ENCODE measurements around the gene PCNX3. TPM values are rescaled to one million over a fixed set of nuclear protein-coding genes. Genes with fewer than 3 reads are reported as not detected.
A peak's percentile ranks its signal among the peaks of the same experiment; 100 is the strongest.

PCNX3 gene
- total RNA-seq, 2 donors from 2014 or later, result 65.1 to 96.9 TPM

DNA sequence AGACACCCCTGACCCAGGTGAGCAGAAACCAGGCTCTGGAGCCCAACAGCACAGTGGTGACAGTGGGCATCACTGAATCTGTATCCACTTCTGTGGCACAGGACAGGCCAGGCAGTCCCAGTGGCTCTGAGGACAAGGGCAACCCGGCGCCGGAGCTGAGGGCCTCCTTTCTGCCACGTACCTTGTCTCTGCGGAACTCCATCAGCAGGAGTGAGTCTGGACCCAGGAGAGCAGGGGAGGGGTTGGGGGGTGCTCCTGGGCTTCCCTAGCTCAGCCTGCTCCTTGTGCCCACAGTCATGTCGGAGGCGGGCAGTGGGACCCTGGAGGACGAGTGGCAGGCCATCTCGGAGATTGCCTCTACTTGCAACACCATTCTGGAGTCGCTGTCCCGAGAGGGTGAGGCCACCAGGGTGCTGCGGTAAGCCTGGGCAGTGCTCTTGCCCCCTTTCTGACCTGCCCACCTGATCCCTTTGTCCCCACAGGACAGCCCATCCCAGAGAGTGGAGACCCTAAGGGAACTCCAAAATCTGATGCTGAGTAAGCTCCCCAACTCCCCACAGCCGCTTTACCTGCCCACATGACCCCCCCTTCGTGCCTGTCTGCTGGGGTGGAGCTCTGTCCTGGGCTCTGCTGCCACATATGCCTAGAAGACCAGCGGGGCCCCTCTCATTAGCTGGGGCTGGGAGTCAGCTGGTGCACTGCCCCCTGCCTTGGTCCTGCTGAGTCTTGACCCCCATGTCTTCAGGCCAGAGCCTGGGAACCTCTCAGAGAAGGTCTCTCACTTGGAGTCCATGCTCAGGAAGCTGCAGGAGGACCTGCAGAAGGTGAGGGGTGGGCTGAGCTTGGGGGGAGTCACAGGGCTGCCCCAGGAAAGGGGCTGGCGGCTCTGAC lies 34.3 kb downstream of the PCNX3 start:
- ATAC-seq (no peak), DNase-seq (ENCODE audit: low spot score) (peak; percentile 54)
- Mint-ChIP-seq H3K4me3 (no peak overlapping the region), H3K27ac (no peak overlapping the region), H3K36me3 (no peaks in the 10 kb centered on the region), H3K9me3 (no peaks in the 10 kb centered on the region), H3K4me1 (ENCODE audit: low read depth in 2 of 2) (peaks cover 29 to 31% of the 10 kb centered on the region in 2 donors), H3K27me3 (no peaks in the 10 kb centered on the region)

DNA sequence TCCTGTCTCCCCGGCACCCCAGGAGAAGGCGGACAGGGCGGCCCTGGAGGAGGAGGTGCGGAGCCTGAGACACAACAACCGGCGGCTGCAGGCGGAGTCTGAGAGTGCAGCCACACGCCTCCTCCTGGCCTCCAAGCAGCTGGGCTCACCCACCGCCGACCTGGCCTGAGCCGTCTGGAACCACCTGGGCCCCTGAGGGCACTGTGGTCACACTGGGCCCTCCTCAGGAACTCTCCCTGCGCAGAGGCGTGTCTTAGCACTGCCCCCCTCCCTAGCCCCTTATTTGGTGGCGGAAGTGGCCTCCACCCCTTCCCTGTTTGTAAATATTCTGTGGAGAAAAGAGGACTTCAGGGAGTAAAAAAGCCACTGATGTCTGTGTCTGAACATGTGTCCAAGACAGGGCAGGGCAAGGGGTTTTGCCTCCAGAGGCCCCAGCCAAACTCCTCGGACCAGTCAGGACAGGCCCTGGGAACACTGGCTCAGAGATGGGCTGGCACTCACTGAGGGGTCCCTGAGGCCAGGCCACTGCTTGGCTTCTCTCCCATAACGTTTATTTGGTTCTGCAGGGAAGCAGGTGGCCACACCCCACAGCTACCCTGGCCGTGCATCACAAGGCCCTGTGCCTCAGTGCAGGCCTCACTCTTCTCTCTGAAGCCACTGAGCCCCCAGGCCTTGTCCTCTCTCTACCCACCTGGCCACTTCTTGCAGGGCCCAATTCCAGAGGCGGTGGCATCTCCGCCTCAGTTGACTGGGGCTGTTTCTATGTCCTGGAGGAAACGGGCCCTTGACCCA lies 35.2 kb downstream of the PCNX3 start:
- Mint-ChIP-seq H3K36me3 (no peaks in the 10 kb centered on the region), H3K4me3 (no peak overlapping the region), H3K9me3 (no peaks in the 10 kb centered on the region), H3K4me1 (ENCODE audit: low read depth in 2 of 2) (peaks cover 33 to 38% of the 10 kb centered on the region in 2 donors), H3K27me3 (no peaks in the 10 kb centered on the region), H3K27ac (peak overlapping the region; percentile 84 to 89)
- no peak for ATAC-seq
- DNase-seq (ENCODE audit: low spot score), result peak; percentile 53

DNA sequence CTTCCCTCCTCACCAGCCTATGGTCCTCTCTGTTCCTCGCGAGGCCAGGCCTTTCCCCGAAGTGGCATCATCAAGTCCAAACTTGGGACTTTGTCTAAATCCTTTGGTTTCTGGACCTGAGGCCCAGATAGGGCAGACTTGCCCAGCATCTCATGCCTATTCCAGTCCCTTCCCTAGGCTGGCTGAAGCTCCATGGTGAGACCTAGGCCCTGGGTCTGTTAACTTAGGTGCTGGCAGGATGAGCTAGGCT lies 35.7 kb downstream of the PCNX3 start:
- H3K4me3 Mint-ChIP-seq, result peak overlapping the region; percentile 84
- peak overlapping the region; percentile 84 to 89 for H3K27ac Mint-ChIP-seq
- H3K27me3 Mint-ChIP-seq, result no peaks in the 10 kb centered on the region
- no peak for ATAC-seq
- DNase-seq (ENCODE audit: low spot score), result no peak
- H3K4me1 Mint-ChIP-seq (ENCODE audit: low read depth in 2 of 2), result peaks cover 34 to 44% of the 10 kb centered on the region in 2 donors
- no peaks in the 10 kb centered on the region for H3K9me3 Mint-ChIP-seq
- H3K36me3 Mint-ChIP-seq, result peaks cover 2% of the 10 kb centered on the region

DNA sequence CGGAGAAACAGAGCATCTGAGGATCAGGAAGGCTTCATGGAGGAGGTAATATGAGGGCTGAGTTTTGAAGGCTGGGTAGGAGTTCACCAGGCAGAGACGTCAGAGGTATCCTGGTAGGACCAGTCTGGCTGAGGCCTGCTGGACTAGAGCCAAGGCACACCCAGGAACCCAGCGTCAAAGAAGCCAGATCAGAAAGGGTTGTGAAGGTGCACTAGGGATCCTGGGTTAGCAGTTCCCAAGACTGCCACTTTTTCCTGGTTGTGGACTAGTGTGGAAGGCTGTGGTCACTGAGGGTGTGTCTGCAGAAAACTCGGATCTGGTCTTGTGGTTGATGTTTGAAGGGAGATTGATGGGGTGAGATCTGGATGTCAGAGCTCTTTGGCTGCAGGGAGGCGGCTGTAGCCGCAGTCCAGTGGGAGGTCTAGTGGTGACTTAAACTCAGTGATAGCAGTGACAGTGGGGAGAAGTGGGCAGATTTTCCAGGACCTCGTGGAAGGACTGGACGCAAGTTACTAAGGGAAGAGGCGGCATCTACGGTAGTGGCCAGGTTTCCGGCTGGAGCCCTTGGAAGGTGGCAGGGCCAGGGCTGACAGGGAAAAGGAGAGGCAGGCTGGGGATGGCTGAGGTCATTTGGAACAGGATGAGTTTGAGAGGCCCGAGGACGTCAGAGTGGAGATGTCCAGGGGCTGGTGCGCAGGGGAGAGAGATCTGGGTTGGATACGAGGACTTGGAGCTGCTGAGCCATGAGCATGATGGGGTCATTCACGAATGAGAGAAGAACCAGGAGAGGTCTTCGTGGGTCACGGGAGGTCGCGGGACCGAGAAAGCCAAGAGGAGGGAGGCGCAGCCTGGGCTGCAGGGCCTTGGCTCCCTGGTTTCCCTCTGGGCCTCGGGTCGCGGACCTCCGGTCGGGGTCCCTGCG lies 36.3 kb downstream of the PCNX3 start:
- peak; percentile 60 for DNase-seq (ENCODE audit: low spot score)
- peaks cover 8% of the 10 kb centered on the region for H3K36me3 Mint-ChIP-seq

DNA sequence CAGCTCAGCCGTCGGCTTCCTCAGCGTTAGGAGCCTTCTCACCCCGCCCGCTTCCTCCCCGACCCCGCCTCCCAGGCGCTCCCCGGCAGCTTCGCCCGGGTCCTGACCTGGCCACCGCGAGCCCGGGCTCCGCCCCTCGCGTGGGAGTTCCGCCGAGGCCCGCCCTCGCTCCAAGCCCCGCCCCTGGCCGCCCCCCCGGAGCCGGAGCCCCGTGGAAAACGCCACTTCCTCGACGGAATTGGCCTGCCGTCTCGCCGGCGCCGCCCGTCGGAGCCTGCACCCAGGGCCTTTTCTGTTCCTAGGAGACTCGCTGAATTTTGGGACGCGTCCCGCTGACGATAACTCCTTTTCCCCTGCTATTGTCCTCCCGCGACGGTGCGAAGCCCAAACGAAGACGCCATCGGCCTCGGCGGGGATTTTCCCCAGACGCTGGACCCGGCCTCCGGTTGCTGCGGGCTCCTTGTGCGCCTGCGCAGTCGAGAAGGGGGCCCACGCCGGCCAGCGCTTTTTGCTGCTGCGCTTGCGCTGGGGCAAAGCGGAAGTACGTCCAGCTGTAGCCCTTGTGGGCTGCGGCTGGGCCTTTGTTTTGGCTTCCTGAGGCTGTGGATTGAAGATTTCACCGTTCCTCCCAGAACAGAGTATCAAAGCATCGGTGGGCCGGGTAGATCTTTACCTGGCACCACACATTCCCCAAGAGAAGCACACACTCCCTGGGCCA lies 37.1 kb downstream of the PCNX3 start:
- Mint-ChIP-seq H3K27ac (peak overlapping the region; percentile 84 to 89), H3K4me3 (peak overlapping the region; percentile 85), H3K4me1 (ENCODE audit: low read depth in 2 of 2) (peaks cover 41 to 58% of the 10 kb centered on the region in 2 donors), H3K9me3 (no peaks in the 10 kb centered on the region), H3K36me3 (peaks cover 11% of the 10 kb centered on the region), H3K27me3 (no peaks in the 10 kb centered on the region)
- DNase-seq (ENCODE audit: low spot score) (peak; percentile 98), ATAC-seq (peak; percentile 96)

More for the DNA sequence above, 36.3 kb downstream of the PCNX3 start:
- peak overlapping the region; percentile 84 to 89 for H3K27ac Mint-ChIP-seq
- no peaks in the 10 kb centered on the region for H3K27me3 Mint-ChIP-seq
- ATAC-seq, result no peak
- H3K9me3 Mint-ChIP-seq, result no peaks in the 10 kb centered on the region
- H3K4me1 Mint-ChIP-seq (ENCODE audit: low read depth in 2 of 2), result peaks cover 37 to 50% of the 10 kb centered on the region in 2 donors
- H3K4me3 Mint-ChIP-seq, result peak overlapping the region; percentile 84

DNA sequence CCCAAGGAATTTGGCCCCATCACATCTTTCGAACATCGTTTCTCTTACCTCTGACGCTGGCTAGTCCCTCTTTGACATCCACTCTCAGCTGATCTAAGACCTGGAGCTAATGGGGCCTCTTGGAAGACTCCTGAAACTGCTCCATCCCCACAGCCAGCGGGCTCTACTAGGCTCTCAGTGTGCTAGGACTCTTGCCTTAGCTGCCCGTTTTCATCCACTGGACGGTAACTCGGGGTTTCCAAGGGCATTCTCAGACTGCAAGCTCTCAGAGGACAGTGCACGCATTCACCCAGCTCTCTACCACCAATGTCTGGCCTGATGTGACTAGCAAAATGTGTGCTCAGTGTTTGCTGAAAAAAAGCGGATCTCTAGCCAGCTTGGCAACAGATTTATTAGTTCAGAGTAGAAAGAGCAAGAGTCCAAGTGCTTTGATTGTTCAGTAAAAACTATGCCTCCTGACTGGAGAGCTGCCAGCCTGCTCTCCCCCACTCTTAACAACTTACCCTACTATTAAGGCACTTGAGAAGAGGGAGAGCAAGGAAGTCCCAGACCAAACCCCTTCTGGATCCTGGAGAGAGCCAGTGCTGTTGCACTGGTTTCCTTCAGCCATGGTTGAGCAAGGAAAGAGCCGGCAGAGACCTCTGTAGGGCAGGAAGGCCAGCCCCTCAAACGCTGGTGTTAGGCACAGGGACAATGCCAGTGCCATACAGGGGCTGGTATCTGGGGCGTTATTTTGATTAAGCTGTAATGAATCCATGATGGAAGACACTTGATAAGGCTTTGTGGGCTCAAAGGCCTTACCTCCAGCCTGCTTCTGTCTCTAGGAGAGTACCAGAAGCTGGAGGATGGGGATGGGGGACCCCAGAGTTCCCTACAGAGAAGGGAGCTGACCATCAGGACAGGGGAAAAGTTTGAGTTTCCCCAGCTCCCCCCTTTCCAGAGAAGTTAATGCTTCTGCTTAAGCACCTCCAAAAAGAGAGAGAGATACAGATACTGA lies 38.0 kb downstream of the PCNX3 start:
- peak overlapping the region; percentile 85 for H3K4me3 Mint-ChIP-seq
- H3K27ac Mint-ChIP-seq, result peak overlapping the region; percentile 84 to 89
- peaks cover 11% of the 10 kb centered on the region for H3K36me3 Mint-ChIP-seq
- H3K9me3 Mint-ChIP-seq, result no peaks in the 10 kb centered on the region
- DNase-seq (ENCODE audit: low spot score), result no peak
- H3K4me1 Mint-ChIP-seq (ENCODE audit: low read depth in 2 of 2), result peaks cover 41 to 59% of the 10 kb centered on the region in 2 donors
- ATAC-seq, result no peak
- no peaks in the 10 kb centered on the region for H3K27me3 Mint-ChIP-seq

DNA sequence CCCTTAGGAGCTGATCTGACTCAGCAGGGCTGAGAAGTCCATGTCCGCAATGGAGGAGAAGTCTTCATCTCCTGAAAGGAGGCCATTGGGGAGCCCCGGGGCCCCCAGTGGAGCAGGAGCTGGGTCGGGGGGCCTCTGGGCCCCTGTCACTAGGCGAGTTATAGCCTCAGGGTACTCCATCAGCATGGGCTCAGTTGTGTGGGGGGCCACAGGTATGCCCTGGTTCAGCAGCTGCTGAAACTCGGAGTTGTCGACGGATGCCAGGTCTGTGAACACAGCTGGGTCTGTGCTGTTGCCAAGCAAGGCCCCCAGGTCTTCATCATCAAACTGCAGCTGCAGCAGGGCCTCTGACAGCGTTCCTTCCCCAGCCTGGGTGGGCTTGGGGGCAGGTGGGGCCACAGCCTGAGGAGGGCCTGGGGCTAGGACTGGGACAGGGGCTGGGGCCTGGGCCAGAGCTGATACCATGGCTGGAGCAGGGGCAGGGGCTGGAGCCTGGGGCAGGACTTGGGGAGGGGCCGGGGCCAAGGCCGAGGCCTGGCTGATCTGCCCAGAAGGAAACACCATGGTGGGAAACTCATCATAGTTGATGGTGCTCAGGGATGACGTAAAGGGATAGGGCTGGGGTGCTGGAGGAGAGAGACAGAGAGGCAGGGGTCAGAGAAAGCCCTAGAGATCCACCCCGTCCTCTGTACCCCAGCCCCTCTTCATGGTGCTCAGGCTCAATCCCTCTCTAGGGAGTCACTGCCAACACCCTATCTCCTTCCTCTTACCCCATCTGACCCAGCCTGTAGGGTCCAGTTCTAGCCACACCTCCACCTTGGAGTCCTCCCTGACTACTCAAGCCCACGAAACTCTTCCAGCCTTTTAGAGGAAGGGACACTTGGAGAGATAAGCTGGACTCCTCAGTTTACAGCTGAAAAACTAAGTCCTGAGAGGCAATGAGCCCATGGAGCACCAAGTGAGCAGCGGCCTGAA lies 39.1 kb downstream of the PCNX3 start:
- peak overlapping the region; percentile 17 for H3K4me3 Mint-ChIP-seq
- H3K36me3 Mint-ChIP-seq, result peaks cover 21% of the 10 kb centered on the region
- peak overlapping the region; percentile 45 to 84 for H3K27ac Mint-ChIP-seq
- H3K4me1 Mint-ChIP-seq (ENCODE audit: low read depth in 2 of 2), result peaks cover 53 to 69% of the 10 kb centered on the region in 2 donors
- H3K9me3 Mint-ChIP-seq, result no peaks in the 10 kb centered on the region
- peak; percentile 56 for DNase-seq (ENCODE audit: low spot score)
- no peaks in the 10 kb centered on the region for H3K27me3 Mint-ChIP-seq
- ATAC-seq, result no peak

DNA sequence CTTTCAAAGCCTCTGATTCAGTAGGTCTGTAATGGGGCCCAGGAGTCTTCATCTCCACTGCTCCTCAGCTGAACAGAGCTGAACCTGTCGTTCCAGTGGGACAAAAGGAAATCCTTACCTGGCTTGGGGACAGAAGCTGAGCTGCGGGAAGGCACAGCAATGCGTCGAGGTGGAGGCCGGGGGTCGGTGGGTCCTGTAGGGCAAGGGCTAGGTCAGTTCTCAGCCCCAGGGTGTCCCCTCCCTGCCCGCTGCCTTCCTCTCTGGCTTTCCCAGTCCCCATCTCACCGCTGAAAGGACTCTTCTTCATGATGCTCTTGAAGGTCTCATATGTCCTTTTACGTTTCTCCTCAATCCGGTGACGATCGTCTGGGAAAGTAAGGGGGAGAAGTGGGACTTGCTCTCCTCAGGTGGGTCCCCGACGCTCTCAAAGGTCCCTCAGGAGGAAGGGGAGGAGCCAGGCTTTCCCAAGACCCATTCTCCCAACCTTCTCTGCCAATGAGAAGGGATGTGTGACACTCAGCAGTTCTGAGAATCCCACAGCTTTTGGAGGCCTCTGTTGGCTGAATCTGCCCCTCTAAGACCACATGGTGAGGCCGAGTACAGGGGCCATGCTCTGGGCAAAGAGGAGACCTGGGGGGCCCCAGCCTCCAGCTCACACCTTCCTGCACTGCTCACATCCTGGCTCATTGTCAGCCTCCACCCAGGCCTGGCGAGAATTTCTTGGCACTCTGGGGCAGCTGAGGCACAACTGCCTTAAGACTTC lies 40.2 kb downstream of the PCNX3 start:
- no peaks in the 10 kb centered on the region for H3K27me3 Mint-ChIP-seq
- H3K9me3 Mint-ChIP-seq, result no peaks in the 10 kb centered on the region
- DNase-seq (ENCODE audit: low spot score) (no peak), ATAC-seq (no peak)
- peaks cover 59 to 76% of the 10 kb centered on the region in 2 donors for H3K4me1 Mint-ChIP-seq (ENCODE audit: low read depth in 2 of 2)
- no peak overlapping the region for H3K4me3 Mint-ChIP-seq
- H3K27ac Mint-ChIP-seq, result peak overlapping the region; percentile 45 to 68
- peaks cover 28% of the 10 kb centered on the region for H3K36me3 Mint-ChIP-seq

DNA sequence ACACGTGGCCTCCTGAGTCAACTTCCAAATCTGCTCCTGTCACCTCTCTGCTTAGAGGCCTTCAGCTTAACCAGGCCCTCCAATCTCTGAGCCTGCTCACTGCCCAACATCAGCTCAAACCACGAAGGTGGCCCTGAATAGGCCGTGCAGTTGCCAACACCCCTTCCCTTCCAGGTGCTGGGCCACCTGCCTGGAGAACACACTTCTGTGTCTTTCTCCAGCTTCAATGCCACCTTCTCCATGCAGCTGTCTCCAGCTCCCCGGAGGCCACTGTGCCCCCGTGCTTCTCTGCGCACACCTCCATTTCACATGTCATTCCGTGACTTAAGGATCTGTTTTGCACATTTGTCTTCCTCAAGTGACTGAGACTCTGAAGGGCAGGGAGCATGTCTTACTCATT lies 41.9 kb downstream of the PCNX3 start:
- no peaks in the 10 kb centered on the region for H3K27me3 Mint-ChIP-seq

DNA sequence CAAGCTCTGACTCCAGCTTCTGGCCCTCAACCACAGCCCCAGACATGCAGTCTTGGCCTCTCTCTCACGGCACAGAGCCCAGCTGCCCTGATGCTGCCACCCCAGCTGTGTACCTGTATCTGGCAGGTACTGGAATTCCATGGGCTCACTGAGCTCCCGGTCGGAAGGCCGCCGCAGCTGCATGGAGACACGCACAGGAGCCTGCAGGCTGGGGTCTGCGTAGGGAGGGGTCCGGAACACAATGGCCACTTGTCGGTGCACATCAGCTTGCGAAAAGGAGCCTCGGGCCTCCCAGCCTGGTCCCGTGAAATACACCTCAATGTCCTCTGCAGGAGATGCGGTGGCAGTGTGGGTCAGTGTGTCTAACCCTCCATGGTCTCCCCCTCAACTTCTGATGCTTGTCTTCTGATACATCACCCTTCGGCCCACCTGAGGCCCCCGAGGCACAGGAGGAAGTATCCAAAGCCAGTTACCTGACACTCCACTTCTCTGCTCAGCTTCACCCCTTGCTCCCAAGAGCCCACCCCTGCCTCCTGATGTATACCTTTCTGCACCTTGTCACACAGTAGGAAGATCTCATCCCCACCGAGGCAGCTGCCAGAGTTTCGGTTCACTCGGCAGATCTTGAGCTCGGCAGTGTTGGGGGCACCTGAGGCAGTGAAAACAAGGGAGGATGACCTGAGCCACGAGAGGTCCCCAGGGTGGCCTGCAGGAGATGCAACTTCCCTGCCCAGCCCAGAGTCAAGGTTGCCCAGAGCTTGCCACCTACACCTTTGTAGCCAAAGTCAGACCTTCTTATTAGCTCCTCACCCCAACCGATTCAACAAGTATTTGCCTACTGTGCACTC lies 42.8 kb downstream of the PCNX3 start:
- no peaks in the 10 kb centered on the region for H3K27me3 Mint-ChIP-seq
- H3K27ac Mint-ChIP-seq, result peak overlapping the region; percentile 36 to 55
- no peaks in the 10 kb centered on the region for H3K9me3 Mint-ChIP-seq
- H3K36me3 Mint-ChIP-seq, result peaks cover 28% of the 10 kb centered on the region
- peaks cover 38 to 54% of the 10 kb centered on the region in 2 donors for H3K4me1 Mint-ChIP-seq (ENCODE audit: low read depth in 2 of 2)
- ATAC-seq, result no peak
- DNase-seq (ENCODE audit: low spot score), result peak; percentile 53
- no peak overlapping the region for H3K4me3 Mint-ChIP-seq

More for the DNA sequence above, 41.9 kb downstream of the PCNX3 start:
- Mint-ChIP-seq H3K9me3 (no peaks in the 10 kb centered on the region), H3K27ac (peak overlapping the region in 1 of 2 donors; percentile 43), H3K36me3 (peaks cover 28% of the 10 kb centered on the region), H3K4me3 (no peak overlapping the region), H3K4me1 (ENCODE audit: low read depth in 2 of 2) (peaks cover 45 to 61% of the 10 kb centered on the region in 2 donors)
- DNase-seq (ENCODE audit: low spot score) (peak; percentile 39), ATAC-seq (no peak)
